ENCODE data around the gene MRPS34.

The MRPS34 gene

DNA sequence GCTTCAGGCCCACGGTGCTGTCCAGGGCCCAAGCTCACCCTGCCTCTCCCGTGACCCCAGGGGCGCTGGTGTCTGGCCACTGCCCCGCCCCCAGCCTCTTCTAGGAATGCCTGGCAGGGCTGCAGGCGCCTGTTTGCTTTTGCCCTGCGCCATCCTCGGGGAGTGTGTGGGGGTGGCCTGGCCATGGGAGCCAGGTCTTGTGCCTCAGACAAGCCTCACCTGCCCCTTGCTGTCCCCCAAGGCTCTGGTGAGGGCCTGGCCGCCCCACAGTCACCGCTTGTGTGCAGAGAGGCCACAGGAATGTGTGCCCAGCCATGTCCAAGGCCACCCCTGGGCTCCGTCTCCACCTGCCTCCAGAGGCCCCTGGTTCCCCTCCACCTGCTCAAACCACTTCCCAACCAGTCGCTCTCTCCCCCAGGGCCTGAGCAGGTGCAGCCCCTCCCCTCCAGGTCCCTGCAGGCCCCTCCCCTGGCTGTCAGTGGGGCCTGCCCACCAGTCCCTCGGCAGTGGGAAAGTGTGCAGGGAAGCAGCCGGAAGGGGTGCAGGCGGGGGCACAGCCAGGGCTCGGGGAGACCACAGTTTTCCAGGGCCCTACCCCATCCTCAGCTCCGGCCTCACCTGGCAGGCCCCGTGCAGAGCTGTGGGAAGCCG lies 21.4 kb upstream of the MRPS34 start:
- DNase-seq, result peak; percentile 38

DNA sequence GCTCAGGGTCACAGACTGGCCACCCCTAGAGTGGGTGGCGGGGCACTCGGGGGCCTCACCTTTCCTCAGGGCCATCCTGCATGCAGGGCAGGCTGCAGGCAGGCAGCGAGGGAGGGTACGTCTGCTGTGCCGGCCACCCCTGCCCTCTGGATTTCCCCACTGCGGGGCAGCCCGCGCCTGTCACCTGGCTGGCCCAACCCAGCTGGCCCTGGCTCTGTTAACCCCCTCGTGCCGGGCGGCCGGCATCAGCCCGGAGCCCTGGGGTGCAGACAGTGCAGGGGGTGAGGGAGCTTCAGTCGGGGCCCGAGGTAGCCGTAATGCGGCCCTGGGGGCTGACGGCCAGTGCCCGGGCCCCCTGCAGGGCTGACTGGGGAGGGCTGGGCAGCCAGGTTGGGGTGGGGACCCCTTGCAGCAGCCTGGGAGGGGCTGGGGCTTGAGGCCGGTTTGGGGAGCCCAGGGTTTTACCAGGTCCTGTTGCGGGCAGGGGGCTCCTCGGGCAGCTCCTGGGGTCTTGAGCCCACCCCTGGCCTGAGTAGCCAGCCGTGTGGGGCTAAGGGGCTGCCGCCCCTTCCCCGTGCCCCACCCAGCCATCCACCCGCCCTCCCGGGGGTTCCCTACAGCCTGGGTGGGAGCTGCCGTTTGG lies 20.8 kb upstream of the MRPS34 start, which contains the start of gene IGFALS:
IGFALS (minus strand) TSS at position 128 of the 643 bp plus-strand sequence; CDS start at position 75, 53 bp downstream.
- no peak for DNase-seq

DNA sequence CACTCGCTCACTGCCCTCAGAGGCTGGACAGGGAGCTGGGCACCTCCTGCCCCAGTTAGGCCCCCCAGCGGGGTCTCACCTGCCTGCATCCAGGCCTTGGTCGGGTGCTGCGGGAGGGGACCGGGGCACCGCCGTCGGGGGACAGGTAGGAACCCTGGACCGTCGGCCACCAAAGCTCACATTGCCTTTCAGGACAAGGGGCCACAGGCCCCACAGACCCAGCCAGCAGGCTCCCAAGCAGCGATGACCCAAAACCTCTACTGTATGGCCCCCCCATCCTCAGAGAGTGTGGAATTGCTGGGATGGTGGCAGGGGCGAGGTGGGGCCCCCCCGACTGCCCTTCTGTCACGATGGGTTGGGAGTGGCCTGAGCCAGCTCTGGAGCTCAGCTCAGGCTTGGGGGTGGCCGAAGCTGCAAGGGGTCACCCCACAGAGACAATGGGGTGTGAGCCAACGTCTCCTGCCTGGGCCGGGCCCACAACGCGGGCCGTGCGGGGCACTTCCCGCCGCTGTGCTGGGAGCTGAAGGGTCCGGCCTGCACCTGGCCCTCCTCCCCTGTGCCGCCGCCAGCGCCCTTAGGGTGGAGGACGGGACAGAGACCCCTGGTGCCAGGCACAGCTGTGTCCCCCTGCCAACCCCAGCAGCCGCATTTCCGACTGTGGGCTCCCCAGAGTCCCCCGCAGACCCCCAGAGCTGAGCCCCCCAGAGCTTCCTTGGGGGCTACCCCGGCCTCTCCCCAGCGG lies 20.1 kb upstream of the MRPS34 start:
- no peak for DNase-seq

DNA sequence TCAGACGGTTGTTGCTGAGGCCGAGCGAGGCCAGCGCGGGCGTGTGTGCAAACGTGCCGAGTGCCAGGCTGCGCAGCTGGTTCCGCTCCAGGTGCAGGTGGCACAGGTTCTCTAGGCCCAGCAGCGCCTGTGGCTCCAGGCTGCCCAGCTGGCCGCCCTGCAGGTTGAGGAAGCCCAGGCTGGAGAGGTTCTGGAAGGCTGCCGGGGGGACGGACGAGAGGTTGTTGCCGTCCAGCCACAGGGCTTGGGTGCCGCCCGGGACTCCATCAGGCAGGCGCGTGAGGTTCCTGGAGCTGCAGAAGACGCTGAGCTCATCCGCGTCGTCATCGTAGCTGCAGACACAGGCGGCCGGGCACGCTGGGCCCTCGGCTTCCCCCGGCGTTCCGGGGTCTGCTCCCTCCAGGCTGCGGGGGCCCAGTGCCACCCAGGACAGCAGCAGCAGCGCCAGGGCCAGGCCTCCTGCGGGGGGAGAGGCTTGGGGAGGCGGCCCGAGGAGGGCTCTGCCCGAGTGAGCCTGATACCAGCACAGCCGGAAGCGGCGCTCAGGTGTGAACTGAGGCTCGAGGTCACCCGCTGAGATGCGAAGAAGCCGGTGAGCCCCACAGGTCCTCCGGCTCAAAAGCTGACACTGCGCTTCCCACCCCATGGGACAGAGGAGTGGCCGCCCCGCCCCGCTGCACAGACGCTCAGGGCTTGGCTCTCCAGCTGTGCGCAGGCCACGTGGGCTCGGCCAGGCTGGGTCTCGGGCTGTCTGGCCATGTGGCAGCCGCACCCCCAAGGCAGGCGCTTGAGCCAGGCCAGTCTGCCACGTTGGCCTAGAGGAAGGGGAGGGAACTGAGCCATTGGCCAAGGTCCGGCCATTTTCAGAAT lies 19.2 kb upstream of the MRPS34 start:
- no peak for DNase-seq

DNA sequence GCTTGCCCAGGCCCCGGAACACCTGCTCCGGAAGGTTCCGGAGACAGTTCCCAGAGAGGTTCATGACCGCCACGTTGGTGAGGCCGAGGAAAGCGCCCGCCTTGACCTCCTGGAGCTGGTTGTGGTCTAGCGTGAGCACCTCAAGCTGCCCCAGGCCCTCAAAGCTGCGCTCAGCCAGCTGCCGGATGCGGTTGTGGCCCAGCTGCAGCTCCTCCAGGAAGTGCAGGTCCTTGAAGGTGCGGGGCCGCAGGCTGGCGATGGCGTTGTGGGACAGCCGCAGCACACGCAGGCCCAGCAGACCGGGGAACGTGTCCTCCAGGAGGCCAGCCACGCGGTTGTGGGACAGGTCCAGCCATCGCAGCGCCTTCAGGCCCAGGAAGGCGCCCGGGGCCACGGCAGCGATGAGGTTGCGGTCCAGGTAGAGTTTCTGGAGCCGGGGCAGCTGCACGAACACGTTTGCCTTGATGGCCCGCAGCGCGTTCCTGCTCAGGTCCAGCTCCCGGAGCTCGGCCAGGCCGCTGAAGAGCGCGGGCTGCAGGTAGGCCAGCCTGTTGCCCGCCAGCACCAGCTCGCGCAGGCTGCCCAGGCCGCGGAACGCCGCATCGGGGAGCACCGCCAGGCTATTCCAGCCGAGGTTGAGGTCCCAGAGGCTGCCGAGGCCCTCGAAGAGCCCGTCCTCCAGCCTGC lies 18.5 kb upstream of the MRPS34 start:
- DNase-seq, result no peak

DNA sequence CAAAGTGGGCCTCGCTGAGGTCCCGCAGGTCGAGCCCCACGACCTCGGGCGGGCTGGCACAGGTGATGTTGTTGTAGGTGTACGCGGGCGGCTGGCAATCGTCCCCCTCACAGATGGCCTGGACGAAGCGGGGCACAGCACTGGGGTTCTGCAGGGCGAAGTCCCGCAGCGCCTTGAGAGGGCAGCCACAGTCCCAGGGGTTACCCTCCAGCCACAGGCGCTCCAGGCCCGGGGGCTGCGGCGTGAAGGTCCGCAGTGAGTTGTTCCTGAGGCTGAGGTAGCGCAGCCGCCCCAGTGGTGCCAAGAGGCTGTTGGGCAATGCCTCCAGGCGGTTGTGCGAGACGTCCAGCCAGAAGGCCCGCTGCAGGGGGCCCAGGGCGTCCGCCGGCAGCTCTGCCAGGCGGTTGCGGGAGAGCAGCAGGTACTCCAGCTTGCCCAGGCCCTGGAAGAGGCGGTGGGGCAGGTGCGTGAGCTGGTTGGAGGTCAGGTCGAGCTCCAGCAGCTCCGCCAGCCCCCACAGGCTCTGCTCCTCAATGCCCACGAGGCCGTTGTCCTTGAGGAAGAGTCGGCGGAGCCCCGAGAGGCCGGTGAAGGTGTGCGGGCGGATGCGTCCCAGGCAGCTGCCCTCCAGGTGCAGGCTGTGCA lies 17.8 kb upstream of the MRPS34 start:
- no peak for DNase-seq

DNA sequence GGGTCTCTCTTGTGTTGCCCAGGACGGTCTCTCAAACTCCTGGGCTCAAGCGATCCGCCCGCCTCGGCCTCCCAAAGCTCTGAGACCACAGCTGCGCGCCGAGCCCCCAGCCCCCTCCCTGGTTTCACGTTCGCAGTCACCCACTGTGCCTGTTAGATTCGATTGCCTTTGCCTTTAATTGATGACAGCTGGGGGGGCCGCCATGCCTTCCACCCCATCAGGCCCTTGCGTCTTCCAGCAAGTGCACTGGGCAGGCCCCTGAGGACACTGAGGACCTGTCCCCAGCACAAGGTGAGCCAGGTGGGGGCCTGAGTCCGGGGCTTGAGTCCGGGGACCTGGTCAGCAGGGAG lies 17.3 kb upstream of the MRPS34 start:
- DNase-seq, result no peak

DNA sequence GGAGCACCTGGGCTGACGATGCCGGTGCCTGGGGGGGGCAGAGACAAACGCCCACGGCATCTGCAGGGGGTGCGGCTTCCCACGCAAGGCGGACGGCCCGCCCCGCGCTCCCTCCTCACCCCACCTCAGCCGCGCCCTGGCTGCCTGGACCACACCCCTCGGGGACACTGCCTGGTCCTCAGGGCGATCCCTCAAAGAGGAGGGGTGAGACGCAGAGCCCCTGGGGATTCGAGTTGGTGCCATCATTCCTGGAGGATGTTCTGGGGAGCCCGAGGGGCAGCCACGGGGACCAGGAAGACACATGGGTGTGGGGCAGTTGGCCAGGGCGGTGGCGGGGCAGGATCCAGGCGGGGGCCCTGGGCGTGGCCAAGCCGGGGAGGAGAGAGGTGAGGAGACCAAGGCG lies 16.7 kb upstream of the MRPS34 start:
- no peak for DNase-seq

DNA sequence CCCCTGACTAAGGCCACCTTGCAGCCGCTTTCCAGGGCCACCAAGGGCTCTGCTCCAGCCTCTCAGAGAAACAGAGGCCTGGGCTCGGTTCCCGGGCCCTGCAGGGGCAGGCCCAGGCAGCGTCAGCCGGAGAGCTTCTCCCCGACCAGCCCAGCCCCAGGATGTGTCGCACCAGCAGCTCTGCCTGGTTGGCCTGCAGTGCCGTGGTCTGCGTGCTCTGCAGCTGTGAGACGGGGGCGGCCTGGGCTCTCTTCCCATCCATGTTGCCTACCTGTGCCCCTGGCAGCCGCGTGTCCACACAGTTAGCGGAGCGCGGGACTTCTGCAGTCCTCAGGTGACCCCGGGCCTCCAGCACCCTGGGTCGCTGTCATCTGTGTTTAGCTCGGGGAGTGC lies 15.8 kb upstream of the MRPS34 start:
- DNase-seq, result no peak

DNA sequence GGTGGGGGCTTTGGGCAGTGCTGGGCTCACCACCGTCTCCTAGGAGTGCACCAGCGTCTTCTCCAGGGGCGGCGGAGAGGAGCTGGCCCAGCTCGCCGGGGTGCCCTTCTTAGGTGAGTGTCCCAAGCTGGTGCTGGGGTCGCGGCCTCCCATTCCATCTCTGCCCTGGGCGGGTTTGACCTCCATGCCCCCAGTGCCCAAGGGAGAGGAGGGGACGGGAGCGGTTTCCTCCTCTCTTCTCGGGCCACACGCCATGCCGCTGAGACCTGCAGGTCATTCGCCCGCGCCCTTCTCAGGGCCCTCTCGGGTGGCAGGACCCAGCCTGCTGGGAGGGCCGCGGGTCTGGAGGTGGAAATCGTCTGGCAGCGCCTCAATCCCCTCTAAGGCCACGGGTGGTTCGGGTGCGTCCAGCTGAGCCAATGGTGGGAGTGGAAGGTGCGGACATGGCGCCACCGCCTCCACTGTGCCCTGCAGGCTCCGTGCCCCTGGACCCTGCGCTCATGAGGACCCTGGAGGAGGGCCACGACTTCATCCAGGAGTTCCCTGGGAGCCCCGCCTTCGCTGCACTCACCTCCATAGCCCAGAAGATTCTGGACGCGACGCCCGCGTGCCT lies 15.3 kb upstream of the MRPS34 start:
- DNase-seq, result no peak

DNA sequence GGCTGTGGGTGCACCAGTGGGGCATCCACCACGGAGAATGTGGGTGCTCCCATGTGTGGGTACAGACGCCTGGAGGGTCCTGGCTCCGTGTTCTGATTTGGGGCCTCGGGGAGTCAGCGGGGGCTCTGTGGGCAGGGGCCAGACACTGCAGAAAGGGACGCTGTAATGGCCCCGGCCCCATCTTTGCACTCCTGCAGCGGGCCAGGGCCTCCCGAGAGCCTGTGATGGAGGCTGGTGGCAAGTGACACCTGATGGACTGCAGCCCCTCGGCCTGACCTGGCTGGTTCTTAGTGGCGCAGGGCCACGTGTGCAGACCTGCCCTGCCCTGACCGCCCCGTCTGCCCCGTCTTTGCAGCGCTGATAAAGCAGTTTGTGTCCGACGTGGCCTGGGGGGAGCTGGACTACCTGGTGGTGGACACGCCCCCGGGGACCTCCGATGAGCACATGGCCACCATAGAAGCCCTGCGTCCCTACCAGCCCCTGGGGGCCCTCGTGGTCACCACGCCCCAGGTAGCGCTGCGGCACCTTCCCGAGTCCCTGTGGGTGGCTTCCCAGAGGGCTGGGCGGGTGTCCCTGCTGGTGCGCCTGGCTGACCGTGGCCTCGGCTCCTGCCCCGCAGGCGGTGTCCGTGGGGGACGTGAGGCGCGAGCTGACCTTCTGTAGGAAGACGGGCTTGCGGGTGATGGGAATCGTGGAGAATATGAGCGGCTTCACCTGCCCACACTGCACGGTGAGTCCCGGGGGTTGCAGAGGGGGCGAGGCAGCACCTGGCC lies 14.6 kb upstream of the MRPS34 start:
- DNase-seq, result no peak

DNA sequence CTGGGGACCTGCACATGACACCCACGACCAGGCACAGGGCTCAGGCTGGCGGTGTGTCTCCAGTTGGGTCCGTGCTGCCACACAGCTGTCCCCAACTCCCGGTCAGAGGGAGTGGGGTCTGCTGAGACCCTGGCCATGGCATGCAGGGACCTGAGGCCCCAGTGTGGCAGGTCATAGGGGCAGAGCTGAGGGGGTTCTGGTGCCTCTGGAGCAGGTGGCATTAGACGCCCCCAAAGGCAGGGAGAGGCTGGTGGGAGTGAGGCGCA lies 14.1 kb upstream of the MRPS34 start:
- DNase-seq, result no peak

DNA sequence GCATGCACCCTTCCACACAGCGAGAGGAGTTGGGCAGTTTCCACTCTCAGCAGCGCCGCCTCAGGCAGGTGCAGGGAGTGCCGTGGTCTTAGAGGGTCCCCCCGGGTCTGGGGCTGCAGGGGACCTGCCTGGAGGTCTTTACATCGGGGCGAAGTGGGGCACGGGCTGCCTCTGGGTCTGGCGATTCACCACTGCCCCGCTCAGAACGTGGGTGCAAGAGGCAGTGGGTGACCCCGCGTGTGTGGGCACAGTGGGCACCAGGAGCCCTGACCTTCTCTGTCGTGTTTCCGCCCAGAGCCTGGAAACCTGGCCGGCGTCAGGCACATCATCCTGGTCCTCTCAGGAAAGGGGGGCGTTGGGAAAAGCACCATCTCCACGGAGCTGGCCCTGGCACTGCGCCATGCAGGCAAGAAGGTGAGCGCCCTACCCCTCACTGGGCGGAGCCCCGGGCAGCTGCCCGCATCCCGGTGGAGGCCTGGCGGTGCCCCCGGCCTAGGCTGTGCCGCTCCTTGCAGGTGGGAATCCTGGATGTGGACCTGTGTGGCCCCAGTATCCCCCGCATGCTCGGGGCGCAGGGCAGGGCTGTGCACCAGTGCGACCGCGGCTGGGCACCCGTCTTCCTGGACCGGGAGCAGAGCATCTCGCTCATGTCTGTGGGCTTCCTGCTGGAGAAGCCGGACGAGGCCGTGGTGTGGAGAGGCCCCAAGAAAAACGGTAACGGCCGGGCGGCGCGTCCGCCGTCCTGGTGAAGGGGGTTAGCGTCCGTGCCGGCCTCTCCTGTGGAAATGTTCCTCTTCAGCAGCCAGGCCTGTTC lies 13.5 kb upstream of the MRPS34 start:
- DNase-seq, result no peak

DNA sequence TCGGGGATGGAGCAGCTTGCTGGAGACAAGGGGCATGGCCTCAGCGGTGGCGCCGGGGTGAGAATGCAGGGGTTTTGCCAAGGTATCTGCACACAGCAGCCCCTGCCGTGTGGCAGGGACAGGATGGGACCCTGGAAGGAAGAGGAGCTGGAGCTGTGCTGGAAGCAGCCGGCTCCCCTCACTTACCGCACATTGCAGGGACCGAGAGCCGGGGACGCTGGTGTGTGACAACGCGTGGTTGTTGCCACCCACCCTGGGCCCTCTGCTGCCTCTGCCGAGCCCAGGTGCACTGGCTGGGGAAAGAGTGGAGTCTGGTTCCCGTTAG lies 12.9 kb upstream of the MRPS34 start:
- DNase-seq, result no peak

DNA sequence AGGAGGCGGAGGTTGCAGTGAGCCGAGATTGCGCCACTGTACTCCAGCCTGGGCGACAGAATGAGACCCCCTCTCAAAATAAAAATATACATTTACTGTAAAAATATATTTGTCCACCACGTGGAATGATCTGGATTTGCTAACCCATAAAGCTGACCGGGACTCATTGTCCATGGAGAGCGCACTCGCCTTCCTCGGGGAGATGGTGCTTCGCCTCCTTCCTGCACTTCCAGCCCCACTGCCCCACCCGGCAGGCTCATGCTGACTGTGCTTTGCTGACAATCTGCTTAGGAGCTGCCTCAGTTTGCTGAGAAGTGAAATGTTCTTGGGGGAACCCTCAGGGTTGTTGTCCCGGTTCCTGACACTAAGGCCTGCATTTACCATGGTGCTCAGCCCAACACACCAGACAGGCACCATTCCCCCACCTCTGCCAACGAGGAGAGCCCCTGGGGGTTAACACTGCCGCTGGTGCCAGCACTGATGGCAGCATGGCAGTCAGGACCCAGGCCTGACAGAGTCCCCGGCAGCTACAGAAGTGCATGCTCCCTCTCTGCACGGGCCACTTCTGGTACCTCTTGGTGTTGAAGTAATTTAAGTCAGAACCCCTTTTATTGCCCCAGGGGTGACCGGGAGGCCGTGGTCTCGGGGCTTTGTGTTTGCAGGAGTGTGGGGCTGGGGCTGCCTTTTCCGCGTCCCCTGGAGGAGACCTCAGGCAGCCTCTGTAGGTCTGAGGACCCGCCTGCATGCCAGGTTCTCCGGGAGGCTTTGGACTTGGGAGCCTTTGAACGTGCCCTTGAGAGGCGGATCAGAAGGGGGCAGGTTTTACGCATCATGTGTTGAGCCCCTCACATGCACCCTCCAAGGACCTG lies 12.3 kb upstream of the MRPS34 start:
- DNase-seq, result no peak

DNA sequence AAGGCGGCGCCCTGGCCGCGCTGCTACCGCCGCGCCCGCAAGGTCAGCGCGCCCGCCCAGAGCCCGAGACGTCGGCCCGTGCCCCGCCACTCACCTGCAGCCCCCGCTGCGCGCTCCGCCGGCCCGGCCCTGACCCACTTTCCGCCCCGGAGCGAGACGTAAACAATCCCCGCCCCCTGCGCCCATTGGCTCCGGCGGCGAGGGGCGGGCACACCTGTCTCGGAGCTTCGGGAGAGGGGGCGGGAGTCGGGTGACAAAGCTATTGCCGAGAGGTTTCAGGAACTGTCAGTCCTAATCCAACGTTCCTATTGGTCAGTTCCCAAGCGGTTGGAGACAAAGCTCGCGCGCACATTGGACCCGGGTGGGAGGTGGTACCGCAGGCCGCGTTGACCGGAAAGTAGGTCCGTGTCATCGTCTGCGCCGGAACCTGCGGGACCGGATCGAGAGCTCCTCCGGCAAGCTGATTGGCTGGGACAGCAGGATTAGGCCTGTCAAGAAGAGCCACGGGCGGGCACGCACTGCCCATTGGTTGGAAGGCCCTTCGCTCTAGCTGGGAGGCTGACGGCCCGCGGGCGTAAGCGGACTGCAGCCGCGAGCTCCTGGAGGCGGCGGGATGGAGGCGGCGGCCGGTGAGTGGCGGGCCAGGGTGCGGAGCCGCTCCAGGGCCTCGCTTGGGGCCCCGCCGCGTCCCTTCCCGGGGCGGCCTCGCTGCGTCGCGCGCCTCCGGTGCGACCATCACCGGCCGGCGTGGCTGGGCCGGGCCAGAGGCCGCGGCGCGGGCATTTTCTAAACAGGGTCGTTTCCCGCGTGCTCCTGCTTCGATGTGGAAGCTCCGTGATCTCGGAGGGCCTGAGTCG lies 9.7 kb upstream of the MRPS34 start, which contains the start of the genes NUBP2 and SPSB3:
NUBP2 (plus strand) TSS at position 553 of the 857 bp plus-strand sequence; CDS start at position 614, 61 bp downstream.
SPSB3 (minus strand) TSS at position 164 of the 857 bp plus-strand sequence. CDS start 1,088 bp downstream, outside the sequence.
- peak; percentile 99 for DNase-seq

DNA sequence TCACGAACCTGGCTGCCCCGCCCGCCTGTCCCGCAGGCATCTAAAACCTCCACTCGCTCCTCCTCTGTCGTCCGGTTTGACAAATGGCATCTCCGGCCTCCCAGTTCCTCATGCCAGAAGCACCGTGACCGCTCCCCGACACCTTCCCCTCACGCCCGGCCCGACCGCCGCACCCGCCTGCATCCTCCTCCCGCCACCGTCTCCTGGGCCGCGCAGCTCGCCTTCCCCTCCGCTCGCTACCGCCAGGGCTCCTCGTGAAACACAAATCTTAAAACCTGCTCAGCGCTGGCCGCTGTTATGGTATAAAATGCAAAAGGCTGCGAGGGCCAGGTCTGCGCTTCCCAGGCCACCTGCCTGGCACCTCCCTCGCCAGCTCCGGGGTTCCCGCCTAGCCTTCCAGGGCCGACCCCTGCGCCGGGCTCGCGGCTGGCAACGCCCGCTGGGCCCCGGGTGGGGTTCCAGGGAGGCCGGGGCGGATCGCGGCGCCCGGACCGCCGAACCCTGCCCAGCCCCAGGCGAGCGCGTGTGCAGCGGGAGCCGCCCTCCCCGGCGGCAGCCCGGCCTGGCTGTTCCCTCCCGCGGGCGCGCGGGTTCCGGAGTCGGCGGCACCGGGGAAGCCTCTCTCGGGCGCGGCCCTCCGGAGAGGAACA lies 8.9 kb upstream of the MRPS34 start:
- peak; percentile 2 for DNase-seq

DNA sequence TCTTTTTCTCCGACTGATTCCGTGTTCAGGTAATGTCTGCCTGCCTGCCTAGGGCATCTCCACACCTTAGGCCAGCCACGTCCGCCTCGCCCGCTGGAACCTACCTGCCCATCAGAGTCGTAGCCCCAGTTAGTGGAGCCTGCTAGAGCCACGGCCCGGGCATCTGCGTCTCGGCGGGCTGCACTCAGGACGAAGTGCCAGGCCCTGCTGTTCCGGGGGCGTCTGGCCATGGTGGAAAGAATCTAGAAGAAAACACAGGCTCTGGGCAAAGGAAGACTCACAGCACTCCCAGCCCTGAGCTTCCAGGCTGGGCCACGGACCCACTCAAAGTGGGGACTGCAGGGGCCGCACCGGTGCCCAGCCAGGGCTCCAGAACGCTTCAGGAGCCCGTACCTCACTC lies 8.3 kb upstream of the MRPS34 start:
- no peak for DNase-seq

All from DMS79 (cell line).